Activated T-helper 1 cell treated with anti-CD3 and anti-CD28 coated beads, Interleukin-12 subunit alpha, Interleukin-12 subunit beta, Interleukin-2, Interleukin-4 antibody, amounts not matched to agents 30 ng/mL and 10 ng/mL and 1 ng/mL, durations not matched to agents 14 hours and 24 hours and 36 hours (primary cell): Measurements from ENCODE around the gene CCNJL. TPM values are rescaled to one million over a fixed set of nuclear protein-coding genes. Genes with fewer than 3 reads are reported as not detected.
A peak's percentile ranks its signal among the peaks of the same experiment; 100 is the strongest.

Experiments used
- DNase-seq: peaks from one replicate; pipeline ENCODE4 v3.0.0; 2021; ENCODE audit warnings: low spot score
- H3K27ac Mint-ChIP-seq: one replicate; pipeline ENCODE4 v1.8.0; 2021; ENCODE audit warnings: mild to moderate bottlenecking, mixed read lengths
- H3K27me3 Mint-ChIP-seq: one replicate; pipeline ENCODE4 v1.8.0; 2022; ENCODE audit warnings: mild to moderate bottlenecking, moderate library complexity, mixed read lengths; ENCODE audit not compliant: insufficient read depth
- H3K36me3 Mint-ChIP-seq: one replicate; pipeline ENCODE4 v1.8.0; 2021; ENCODE audit warnings: low read depth, mixed read lengths
- H3K4me1 Mint-ChIP-seq: one replicate; pipeline ENCODE4 v1.8.0; 2021; ENCODE audit warnings: low read depth, mixed read lengths
- H3K4me3 Mint-ChIP-seq: one replicate; pipeline ENCODE4 v1.8.0; 2021; ENCODE audit warnings: mild to moderate bottlenecking, moderate library complexity, mixed read lengths
- H3K9me3 Mint-ChIP-seq: one replicate; pipeline ENCODE4 v1.8.0; 2021; ENCODE audit warnings: mixed read lengths
- intact Hi-C: fragments of 100-400 bp; cut with micrococcal nuclease; formaldehyde crosslinking; loops from one replicate; pipeline ENCODE4 v1.15.1; 2024
- total RNA-seq: library from RNA; stranded (reverse); gene quantifications from 2 replicates; pipeline ENCODE4 v1.2.3, GENCODE V29; 2022

CCNJL gene
- total RNA-seq, 1 donor from 2014 or later, result not detected

GRCh38 chr5:160324886-160325285 is 12.5 kb upstream of the CCNJL start:
- Mint-ChIP-seq H3K36me3 (no peaks in the 10 kb centered on the region), H3K9me3 (no peaks in the 10 kb centered on the region), H3K27ac (no peak overlapping the region), H3K4me3 (no peak overlapping the region), H3K4me1 (no peaks in the 10 kb centered on the region), H3K27me3 (peaks cover 7% of the 10 kb centered on the region)
- DNase-seq, result no peak
- intact Hi-C loops, result no loop called here

DNA sequence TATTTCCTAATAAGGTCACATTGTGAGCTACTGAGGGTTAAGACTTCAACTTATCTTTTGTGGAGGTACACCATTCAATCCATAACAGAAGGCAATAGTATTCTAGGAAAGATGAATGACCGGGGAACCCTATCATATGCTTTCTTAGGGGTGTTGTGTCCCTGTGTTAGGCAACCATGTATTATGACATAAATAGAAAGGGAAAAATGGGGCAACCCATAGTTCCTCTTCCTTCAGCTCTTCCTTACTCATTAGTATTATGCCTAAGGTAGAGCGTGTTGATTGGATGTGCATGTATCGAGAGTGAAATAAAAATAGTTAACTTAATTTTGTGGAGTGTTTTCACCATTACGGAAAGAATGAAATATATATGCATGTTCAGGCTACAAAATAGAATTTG is 6.0 kb upstream of the CCNJL start:
- Mint-ChIP-seq H3K9me3 (no peaks in the 10 kb centered on the region), H3K27ac (no peak overlapping the region), H3K4me1 (no peaks in the 10 kb centered on the region), H3K36me3 (no peaks in the 10 kb centered on the region), H3K4me3 (no peak overlapping the region), H3K27me3 (peaks cover 41% of the 10 kb centered on the region)
- intact Hi-C loops, result no loop called here
- no peak for DNase-seq

- no peaks in the 10 kb centered on the region for H3K36me3 Mint-ChIP-seq
- no peaks in the 10 kb centered on the region for H3K4me1 Mint-ChIP-seq
- no peak overlapping the region for H3K27ac Mint-ChIP-seq
- no peak for DNase-seq
- H3K27me3 Mint-ChIP-seq, result peaks cover 50% of the 10 kb centered on the region
- intact Hi-C loops, result no loop called here
- no peaks in the 10 kb centered on the region for H3K9me3 Mint-ChIP-seq
- H3K4me3 Mint-ChIP-seq, result no peak overlapping the region
Measured at GRCh38 chr5:160317434-160317833, 5.1 kb upstream of the CCNJL start.

DNA sequence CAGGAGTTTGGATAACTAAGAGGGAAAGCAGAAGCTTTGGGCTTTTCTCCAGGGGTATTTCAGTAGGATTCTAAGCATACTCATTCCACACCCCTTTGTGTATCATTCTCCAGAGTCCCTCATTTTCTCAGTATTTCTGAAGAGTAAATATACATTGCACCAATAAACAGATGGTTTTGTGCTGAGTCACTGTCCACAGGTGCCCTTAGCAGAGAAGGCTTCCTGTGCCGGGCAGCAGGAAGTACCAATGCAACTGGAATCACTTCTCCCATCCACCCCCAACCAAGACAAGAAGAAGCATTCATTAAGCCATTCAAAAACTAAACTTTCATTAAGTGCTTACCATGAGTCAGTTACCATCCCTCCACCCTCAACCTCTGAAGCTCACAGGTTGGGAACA is 3.6 kb upstream of the CCNJL start:
- intact Hi-C loops, result no loop called here
- Mint-ChIP-seq H3K27ac (no peak overlapping the region), H3K9me3 (no peaks in the 10 kb centered on the region), H3K27me3 (peaks cover 57% of the 10 kb centered on the region), H3K36me3 (no peaks in the 10 kb centered on the region), H3K4me1 (no peaks in the 10 kb centered on the region), H3K4me3 (no peak overlapping the region)
- DNase-seq, result no peak

DNA sequence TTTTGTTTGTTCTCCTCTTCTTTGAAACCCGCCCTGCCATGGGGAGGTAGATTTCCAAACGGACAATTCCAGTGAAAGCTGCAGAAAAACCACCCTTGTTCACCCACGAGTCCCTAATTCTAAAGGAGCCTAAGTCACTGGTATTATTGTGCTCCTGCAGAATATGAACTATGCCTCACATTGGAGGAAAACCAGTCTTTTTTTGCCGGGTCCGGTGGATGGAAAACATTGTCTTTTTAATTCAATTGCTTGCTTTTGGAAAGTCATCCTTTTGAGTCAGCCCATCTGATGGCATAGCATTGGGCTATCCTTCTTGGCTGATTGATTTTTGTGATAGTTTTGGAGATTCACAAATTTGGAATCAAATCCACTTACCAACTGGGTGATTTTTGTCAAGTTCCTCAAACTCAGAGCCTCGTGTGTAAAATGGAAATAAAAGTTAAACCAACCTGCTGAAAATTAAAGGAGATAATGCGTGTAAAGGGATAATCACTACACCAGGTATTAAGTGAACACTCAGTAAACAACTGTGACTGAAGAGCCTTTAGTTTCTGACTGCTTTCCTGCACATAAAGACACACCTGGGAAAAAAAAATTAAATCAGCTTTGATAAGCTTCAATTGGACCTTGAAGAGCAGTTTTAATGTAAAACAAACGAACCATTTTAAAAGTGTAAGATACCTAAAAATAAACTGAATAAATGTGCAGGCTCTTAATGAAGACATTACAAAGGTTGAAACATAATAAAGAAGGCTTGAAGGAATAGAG is 780 bp upstream of the CCNJL start:
- Mint-ChIP-seq H3K4me1 (no peaks in the 10 kb centered on the region), H3K4me3 (peak overlapping the region; percentile 45), H3K27me3 (peaks cover 68% of the 10 kb centered on the region), H3K27ac (no peak overlapping the region), H3K9me3 (no peaks in the 10 kb centered on the region), H3K36me3 (no peaks in the 10 kb centered on the region)
- no peak for DNase-seq
- intact Hi-C loops, result no loop called here

GRCh38 chr5:160311491-160312133 is 752 bp downstream of the CCNJL start:
- Mint-ChIP-seq H3K9me3 (no peaks in the 10 kb centered on the region), H3K27ac (no peak overlapping the region), H3K27me3 (peaks cover 57% of the 10 kb centered on the region), H3K4me1 (no peaks in the 10 kb centered on the region), H3K4me3 (peak overlapping the region; percentile 43), H3K36me3 (no peaks in the 10 kb centered on the region)
- DNase-seq, result no peak
- intact Hi-C loops, result no loop called here

- no peak for DNase-seq
- H3K27ac Mint-ChIP-seq, result no peak overlapping the region
- no peaks in the 10 kb centered on the region for H3K4me1 Mint-ChIP-seq
- no peaks in the 10 kb centered on the region for H3K36me3 Mint-ChIP-seq
- intact Hi-C loops, result no loop called here
- no peaks in the 10 kb centered on the region for H3K9me3 Mint-ChIP-seq
- H3K27me3 Mint-ChIP-seq, result peaks cover 54% of the 10 kb centered on the region
- no peak overlapping the region for H3K4me3 Mint-ChIP-seq
Measured at GRCh38 chr5:160310552-160311295, 1.6 kb downstream of the CCNJL start.

- peaks cover 52% of the 10 kb centered on the region for H3K27me3 Mint-ChIP-seq
- no peaks in the 10 kb centered on the region for H3K4me1 Mint-ChIP-seq
- no peaks in the 10 kb centered on the region for H3K9me3 Mint-ChIP-seq
- intact Hi-C loops, result no loop called here
- H3K36me3 Mint-ChIP-seq, result no peaks in the 10 kb centered on the region
- no peak overlapping the region for H3K27ac Mint-ChIP-seq
- DNase-seq, result no peak
- no peak overlapping the region for H3K4me3 Mint-ChIP-seq
Measured at GRCh38 chr5:160310140-160310539, 2.2 kb downstream of the CCNJL start.

- H3K27me3 Mint-ChIP-seq, result peaks cover 29% of the 10 kb centered on the region
Measured at GRCh38 chr5:160306696-160307095, 5.7 kb downstream of the CCNJL start.

GRCh38 chr5:160305319-160305718 is 7.0 kb downstream of the CCNJL start:
- DNase-seq, result no peak
- no peak overlapping the region for H3K4me3 Mint-ChIP-seq
- H3K9me3 Mint-ChIP-seq, result no peaks in the 10 kb centered on the region
- H3K36me3 Mint-ChIP-seq, result no peaks in the 10 kb centered on the region
- intact Hi-C loops, result no loop called here
- H3K27me3 Mint-ChIP-seq, result peaks cover 16% of the 10 kb centered on the region
- H3K4me1 Mint-ChIP-seq, result no peaks in the 10 kb centered on the region
- no peak overlapping the region for H3K27ac Mint-ChIP-seq

More at GRCh38 chr5:160306696-160307095, 5.7 kb downstream of the CCNJL start:
- Mint-ChIP-seq H3K4me1 (no peaks in the 10 kb centered on the region), H3K36me3 (no peaks in the 10 kb centered on the region), H3K4me3 (no peak overlapping the region), H3K9me3 (no peaks in the 10 kb centered on the region), H3K27ac (no peak overlapping the region)
- intact Hi-C loops, result no loop called here
- DNase-seq, result no peak

GRCh38 chr5:160303690-160304089 is 8.7 kb downstream of the CCNJL start:
- Mint-ChIP-seq H3K27ac (no peak overlapping the region), H3K27me3 (peaks cover 4% of the 10 kb centered on the region), H3K9me3 (no peaks in the 10 kb centered on the region), H3K4me3 (no peak overlapping the region), H3K4me1 (no peaks in the 10 kb centered on the region), H3K36me3 (no peaks in the 10 kb centered on the region)
- no peak for DNase-seq
- intact Hi-C loops, result no loop called here

GRCh38 chr5:160298189-160298588 is 14.2 kb downstream of the CCNJL start:
- Mint-ChIP-seq H3K4me1 (no peaks in the 10 kb centered on the region), H3K27ac (no peak overlapping the region), H3K4me3 (no peak overlapping the region), H3K27me3 (peaks cover 2% of the 10 kb centered on the region), H3K9me3 (no peaks in the 10 kb centered on the region), H3K36me3 (no peaks in the 10 kb centered on the region)
- DNase-seq, result no peak
- intact Hi-C loops, result no loop called here

GRCh38 chr5:160297776-160298175 is 14.6 kb downstream of the CCNJL start:
- intact Hi-C loops, result no loop called here
- no peaks in the 10 kb centered on the region for H3K36me3 Mint-ChIP-seq
- no peaks in the 10 kb centered on the region for H3K9me3 Mint-ChIP-seq
- no peak for DNase-seq
- no peaks in the 10 kb centered on the region for H3K4me1 Mint-ChIP-seq
- H3K27ac Mint-ChIP-seq, result no peak overlapping the region
- peaks cover 2% of the 10 kb centered on the region for H3K27me3 Mint-ChIP-seq
- no peak overlapping the region for H3K4me3 Mint-ChIP-seq
